SK-N-SH treated with all-trans-retinoic acid at 6 μM for 48 hours (cell line): ENCODE results near the gene MTA3.
"Not testable (repeated sequence)": the region's sequence is repeated elsewhere in the genome, so short reads cannot be mapped to it uniquely, and the experiment has no call there.

ENCODE experiments used
- ARNTL ChIP-seq: fragments of 450-650 bp; formaldehyde crosslinking; IDR thresholded peaks from 2 replicates; pipeline ENCODE4 v1.5.0; 2020; ENCODE audit warnings: low read depth, mild to moderate bottlenecking, moderate library complexity, borderline replicate concordance
- CREB5 ChIP-seq: fragments of 250-450 bp; sonication (Bioruptor Pico); IDR thresholded peaks from 2 replicates; pipeline ENCODE4 v1.5.1; 2020; ENCODE audit warnings: low read depth, mild to moderate bottlenecking, moderate library complexity
- RARB ChIP-seq: fragments of 250-450 bp; sonication (Bioruptor Pico); IDR thresholded peaks from 2 replicates; pipeline ENCODE4 v1.8.0; 2021; ENCODE audit warnings: mild to moderate bottlenecking, moderate library complexity
- TSHZ2 ChIP-seq: fragments of 250-450 bp; sonication (Bioruptor Pico); IDR thresholded peaks from 2 replicates; pipeline ENCODE4 v1.5.0; 2020; ENCODE audit warnings: mild to moderate bottlenecking, moderate library complexity
- ZC3H10 ChIP-seq: fragments of 250-450 bp; sonication (Bioruptor Pico); IDR thresholded peaks from 2 replicates; pipeline ENCODE4 v1.5.1; 2021; ENCODE audit warnings: mild to moderate bottlenecking, moderate library complexity

- TF ChIP-seq ZC3H10; CREB5 (CRISPR knock-in tag); ARNTL (CRISPR knock-in tag); TSHZ2; RARB (CRISPR knock-in tag): not testable (repeated sequence)
Measured at GRCh38 chr2:42731316-42731715, 162.9 kb downstream of the MTA3 start.
